CD4-positive, alpha-beta T cell treated with Interleukin-15 for 4 hours (primary cell): ENCODE results near the gene PTGR1.
"Not testable (repeated sequence)": the region's sequence is repeated elsewhere in the genome, so short reads cannot be mapped to it uniquely, and the experiment has no call there.

ENCODE experiments used
- DNase-seq: peaks from one replicate; pipeline ENCODE4 v3.0.0-alpha.2; 2020; ENCODE audit warnings: low spot score

PTGR1 gene

GRCh38 chr9:111613436-111614040, 14.1 kb upstream of the PTGR1 start:
- no peak for DNase-seq

GRCh38 chr9:111610845-111611244, 11.4 kb upstream of the PTGR1 start:
- DNase-seq: no peak

- DNase-seq: no peak
These were observed 10.7 kb upstream of the PTGR1 start for GRCh38 chr9:111610149-111610548.

GRCh38 chr9:111605041-111605559, 5.7 kb upstream of the PTGR1 start:
- DNase-seq: no peak

GRCh38 chr9:111604054-111604615, 4.7 kb upstream of the PTGR1 start:
- no peak for DNase-seq

GRCh38 chr9:111603041-111603440, 3.6 kb upstream of the PTGR1 start:
- no peak for DNase-seq

- no peak for DNase-seq
These were observed 2.0 kb upstream of the PTGR1 start for GRCh38 chr9:111601237-111602018.

- DNase-seq: no peak
These were observed 502 bp upstream of the PTGR1 start for GRCh38 chr9:111599955-111600343.

GRCh38 chr9:111598733-111599091, 735 bp downstream of the PTGR1 start:
- DNase-seq: no peak

- DNase-seq: peak; percentile 53
These were observed 1.4 kb downstream of the PTGR1 start for GRCh38 chr9:111597852-111598732.

- DNase-seq: no peak
These were observed 10.6 kb downstream of the PTGR1 start for GRCh38 chr9:111588846-111589245.

GRCh38 chr9:111586378-111586777, 13.1 kb downstream of the PTGR1 start:
- DNase-seq: no peak

- no peak for DNase-seq
These were observed 16.6 kb downstream of the PTGR1 start for GRCh38 chr9:111582888-111583287.

GRCh38 chr9:111572950-111573604, 26.4 kb downstream of the PTGR1 start:
- DNase-seq: no peak

- not testable (repeated sequence) for DNase-seq
These were observed 31.3 kb downstream of the PTGR1 start for GRCh38 chr9:111568127-111568526.

GRCh38 chr9:111566234-111566633, 33.2 kb downstream of the PTGR1 start:
- no peak for DNase-seq

GRCh38 chr9:111561165-111561719, 38.2 kb downstream of the PTGR1 start:
- DNase-seq: no peak

GRCh38 chr9:111559000-111559610, 40.3 kb downstream of the PTGR1 start:
- DNase-seq: no peak

- not testable (repeated sequence) for DNase-seq
These were observed 44.0 kb downstream of the PTGR1 start for GRCh38 chr9:111555425-111555824.

- no peak for DNase-seq
These were observed 50.8 kb downstream of the PTGR1 start for GRCh38 chr9:111548623-111549022.
